ENCODE data around the gene TEK. TPM values are rescaled to one million over a fixed set of nuclear protein-coding genes. Genes with fewer than 3 reads are reported as not detected.

TEK gene
- total RNA-seq, 1 donor: 12.5 TPM

DNA sequence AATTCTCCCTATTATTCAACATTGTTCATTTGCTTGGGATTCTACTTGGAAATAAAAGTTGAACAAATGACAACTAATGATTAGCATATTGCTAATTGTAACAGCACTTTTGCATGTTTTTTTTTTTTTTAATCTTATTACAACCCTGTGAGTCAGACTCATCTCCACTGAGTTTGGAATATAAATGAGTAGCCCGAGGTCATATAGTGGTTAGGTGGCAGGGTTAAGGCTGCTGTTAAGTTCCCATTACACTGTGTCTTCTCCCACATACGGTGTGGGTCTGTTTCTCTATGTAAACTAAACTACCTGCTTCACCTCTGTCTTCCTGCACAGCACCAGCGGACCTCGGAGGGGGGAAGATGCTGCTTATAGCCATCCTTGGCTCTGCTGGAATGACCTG, 95.6 kb downstream of the TEK start:
- H3K4me3 ChIP-seq (ENCODE audit: low read depth, low read length): no peak overlapping the region
- peak; percentile 44 for DNase-seq (ENCODE audit: low read depth)
- TF ChIP-seq, protein P1, sequence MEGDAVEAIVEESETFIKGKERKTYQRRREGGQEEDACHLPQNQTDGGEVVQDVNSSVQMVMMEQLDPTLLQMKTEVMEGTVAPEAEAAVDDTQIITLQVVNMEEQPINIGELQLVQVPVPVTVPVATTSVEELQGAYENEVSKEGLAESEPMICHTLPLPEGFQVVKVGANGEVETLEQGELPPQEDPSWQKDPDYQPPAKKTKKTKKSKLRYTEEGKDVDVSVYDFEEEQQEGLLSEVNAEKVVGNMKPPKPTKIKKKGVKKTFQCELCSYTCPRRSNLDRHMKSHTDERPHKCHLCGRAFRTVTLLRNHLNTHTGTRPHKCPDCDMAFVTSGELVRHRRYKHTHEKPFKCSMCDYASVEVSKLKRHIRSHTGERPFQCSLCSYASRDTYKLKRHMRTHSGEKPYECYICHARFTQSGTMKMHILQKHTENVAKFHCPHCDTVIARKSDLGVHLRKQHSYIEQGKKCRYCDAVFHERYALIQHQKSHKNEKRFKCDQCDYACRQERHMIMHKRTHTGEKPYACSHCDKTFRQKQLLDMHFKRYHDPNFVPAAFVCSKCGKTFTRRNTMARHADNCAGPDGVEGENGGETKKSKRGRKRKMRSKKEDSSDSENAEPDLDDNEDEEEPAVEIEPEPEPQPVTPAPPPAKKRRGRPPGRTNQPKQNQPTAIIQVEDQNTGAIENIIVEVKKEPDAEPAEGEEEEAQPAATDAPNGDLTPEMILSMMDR (IDR thresholded peaks at IDR 0.05; ENCODE audit: insufficient read depth, low read depth, low read length): no peak

DNA sequence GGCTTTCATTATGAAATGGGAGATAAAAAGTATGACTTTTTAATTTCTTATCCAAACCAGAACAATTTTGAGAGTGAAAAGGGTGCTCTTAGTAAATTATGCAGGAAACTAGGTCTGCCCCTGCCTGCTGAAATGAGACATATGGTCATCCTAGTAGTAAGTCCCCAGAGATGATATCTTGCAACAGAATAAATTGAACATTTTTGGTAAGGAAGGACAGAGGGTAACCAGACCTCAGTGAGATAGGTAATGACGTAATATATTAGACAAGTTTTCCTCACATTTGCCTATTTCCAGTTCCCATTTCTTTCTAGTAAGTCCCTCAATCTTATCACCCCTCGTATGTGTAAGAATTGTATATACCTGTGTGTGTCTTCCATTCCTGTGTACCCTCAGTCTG, 96.2 kb downstream of the TEK start:
- no peak overlapping the region for H3K4me3 ChIP-seq (ENCODE audit: low read depth, low read length)
- no peak for DNase-seq (ENCODE audit: low read depth)
- TF ChIP-seq, protein P1 (IDR thresholded peaks at IDR 0.05; ENCODE audit: insufficient read depth, low read depth, low read length): no peak

DNA sequence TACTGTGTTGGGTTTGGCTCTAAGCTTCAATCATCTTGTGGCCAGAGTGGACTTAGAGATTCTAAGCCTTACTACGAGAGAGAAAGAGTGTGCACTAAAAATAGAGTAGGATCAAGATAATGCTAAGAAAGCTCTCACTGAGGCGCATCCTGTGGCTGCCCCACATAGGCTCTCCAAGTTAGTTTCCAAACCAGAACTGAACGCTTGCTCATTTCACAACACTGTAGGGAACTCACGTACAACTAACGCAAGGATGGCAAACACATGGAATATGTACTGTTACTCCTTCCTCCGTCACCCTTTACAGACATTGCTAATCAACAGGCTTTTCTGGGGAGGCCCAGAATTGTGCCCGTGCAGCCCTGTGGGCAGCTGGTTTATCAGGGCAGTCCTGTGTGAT, 97.0 kb downstream of the TEK start:
- DNase-seq (ENCODE audit: low read depth): peak; percentile 66
- TF ChIP-seq, protein P1 (IDR thresholded peaks at IDR 0.05; ENCODE audit: insufficient read depth, low read depth, low read length): no peak
- H3K4me3 ChIP-seq (ENCODE audit: low read depth, low read length): no peak overlapping the region

DNA sequence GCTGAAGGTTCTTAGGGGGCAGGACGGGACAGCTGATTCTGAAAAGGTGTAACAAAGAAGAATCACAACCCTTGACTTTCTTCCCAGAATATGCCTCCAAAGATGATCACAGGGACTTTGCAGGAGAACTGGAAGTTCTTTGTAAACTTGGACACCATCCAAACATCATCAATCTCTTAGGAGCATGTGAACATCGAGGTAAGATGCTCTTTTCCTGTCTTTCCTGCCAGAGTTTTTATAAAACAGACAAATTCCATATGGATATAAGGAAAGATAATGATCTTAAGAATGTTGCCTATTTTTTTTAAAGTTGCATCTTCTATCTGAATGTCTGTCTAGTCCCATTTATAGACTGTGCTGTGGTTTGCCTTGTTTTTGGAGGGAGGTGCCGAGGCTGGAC, 100.0 kb downstream of the TEK start:
- TF ChIP-seq, protein P1 (IDR thresholded peaks at IDR 0.05; ENCODE audit: insufficient read depth, low read depth, low read length): no peak
- H3K4me3 ChIP-seq (ENCODE audit: low read depth, low read length): no peak overlapping the region
- peak; percentile 57 for DNase-seq (ENCODE audit: low read depth)

DNA sequence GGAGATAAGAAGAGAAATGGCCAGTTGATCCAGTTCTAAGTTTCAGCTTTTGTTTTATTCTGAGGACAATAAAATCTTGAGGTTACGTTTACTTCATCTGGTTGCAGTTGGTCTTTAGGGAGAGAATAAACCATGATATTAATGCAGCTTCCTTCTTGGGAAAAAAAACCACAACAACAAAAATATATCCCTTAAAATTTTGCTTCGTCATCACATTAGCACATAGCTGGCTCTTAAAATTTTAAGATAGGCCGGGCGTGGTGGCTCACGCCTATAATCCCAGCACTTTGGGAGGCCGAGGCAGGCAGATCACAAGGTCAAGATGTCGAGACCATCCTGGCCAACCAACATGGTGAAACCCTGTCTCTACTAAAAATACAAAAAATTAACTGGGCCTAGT, 101.6 kb downstream of the TEK start:
- TF ChIP-seq, protein P1 (IDR thresholded peaks at IDR 0.05; ENCODE audit: insufficient read depth, low read depth, low read length): no peak
- H3K4me3 ChIP-seq (ENCODE audit: low read depth, low read length): no peak overlapping the region
- peak; percentile 31 for DNase-seq (ENCODE audit: low read depth)

DNA sequence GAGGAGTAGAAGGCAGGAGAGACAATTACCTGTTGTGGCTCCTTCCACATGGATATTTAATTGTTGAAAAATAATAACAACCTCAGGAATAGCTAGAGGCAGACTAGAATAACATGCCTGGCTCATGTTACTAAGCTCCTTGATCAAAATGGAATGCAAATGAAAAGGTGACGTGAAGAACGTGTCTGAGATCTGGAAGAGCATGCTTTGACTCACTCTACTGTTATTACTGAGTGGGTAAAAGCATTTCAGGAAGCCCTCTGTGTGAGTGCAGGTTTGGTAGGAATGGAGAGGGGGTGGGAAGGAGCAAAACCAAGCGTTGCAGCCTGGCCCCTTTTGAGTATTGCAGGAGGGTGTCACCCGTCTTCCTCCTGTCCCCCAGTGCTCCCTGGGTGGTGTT, 103.2 kb downstream of the TEK start:
- no peak overlapping the region for H3K4me3 ChIP-seq (ENCODE audit: low read depth, low read length)

DNA sequence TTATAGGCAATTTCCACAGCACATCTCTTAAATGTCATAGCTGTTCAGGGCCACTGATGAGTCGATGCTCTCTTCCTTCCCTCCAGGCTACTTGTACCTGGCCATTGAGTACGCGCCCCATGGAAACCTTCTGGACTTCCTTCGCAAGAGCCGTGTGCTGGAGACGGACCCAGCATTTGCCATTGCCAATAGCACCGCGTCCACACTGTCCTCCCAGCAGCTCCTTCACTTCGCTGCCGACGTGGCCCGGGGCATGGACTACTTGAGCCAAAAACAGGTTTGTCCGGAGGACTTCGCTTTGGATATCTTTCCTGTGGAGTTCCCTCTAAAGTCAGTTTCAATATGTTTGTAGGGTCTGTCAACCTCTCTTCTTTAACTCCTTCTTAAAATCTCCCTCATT, 103.6 kb downstream of the TEK start:
- TF ChIP-seq, protein P1 (IDR thresholded peaks at IDR 0.05; ENCODE audit: insufficient read depth, low read depth, low read length): no peak
- no peak overlapping the region for H3K4me3 ChIP-seq (ENCODE audit: low read depth, low read length)
- DNase-seq (ENCODE audit: low read depth): no peak

More for the DNA sequence above, 103.2 kb downstream of the TEK start:
- no peak for DNase-seq (ENCODE audit: low read depth)
- TF ChIP-seq, protein P1 (IDR thresholded peaks at IDR 0.05; ENCODE audit: insufficient read depth, low read depth, low read length): no peak
